Hippocampal formation (tissue), 2 donors: ENCODE data around the gene ACSF3.
"Not testable (repeated sequence)": the region's sequence is repeated elsewhere in the genome, so short reads cannot be mapped to it uniquely, and the experiment has no call there.

Experiments
- DNase-seq, 2 donors: peaks; one replicate each; lab custom pipeline; 2025; lab: John Stamatoyannopoulos, UW

Gene ACSF3

DNA sequence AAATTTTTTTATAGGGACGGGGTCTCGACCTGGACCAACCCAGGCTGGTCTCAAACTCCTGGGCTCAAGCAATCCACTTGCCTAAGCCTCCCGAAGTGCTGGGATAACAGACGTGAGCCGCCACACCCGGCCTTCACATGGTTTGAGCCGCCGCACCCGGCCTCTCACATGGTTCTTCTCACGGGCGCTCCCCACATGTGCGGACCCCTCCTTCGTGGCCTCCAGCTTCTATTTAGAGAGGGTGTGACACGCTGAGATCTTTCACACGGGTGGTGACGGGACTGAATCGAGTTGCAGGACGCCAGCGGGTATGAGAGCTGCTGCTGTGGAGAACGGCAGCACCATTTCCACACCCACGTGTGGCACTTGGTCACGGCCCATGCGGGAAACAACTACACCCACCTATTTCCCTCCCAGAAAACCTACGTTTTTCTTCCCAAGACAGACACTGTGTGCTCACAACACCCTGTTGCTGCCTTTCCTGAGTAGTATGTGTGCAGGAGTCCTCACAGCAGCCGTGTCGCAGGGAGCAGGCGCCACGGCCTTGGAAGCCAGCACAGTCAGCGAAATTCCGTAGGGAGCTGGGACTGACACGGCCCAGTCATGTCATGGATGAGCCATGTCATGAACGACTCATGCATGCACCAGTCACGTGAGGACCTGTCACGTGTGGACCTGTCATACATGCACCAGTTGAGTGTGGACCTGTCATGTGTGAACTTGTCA, 20.1 kb upstream of the ACSF3 start:
- no peak for DNase-seq

DNA sequence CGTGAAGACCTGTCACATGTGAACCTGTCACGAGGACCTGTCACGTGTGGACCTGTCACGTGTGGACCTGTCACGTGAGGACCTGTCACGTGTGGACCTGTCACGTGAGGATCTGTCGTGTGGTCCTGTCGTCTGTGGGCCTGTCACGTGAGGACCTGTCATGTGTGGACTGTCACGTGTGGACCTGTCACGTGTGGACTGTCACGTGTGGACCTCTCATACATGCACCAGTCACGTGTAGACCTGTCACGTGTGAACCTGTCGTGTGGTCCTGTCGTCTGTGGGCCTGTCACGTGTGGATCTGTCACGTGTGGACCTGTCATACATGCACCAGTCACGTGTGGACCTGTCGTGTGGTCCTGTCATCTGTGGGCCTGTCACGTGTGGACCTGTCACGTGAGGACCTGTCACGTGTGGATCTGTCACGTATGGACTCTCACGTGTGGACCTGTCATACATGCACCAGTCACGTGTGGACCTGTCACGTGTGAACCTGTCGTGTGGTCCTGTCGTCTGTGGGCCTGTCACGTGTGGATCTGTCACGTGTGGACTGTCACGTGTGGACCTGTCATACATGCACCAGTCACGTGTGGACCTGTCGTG, 19.5 kb upstream of the ACSF3 start:
- DNase-seq: not testable (repeated sequence)

DNA sequence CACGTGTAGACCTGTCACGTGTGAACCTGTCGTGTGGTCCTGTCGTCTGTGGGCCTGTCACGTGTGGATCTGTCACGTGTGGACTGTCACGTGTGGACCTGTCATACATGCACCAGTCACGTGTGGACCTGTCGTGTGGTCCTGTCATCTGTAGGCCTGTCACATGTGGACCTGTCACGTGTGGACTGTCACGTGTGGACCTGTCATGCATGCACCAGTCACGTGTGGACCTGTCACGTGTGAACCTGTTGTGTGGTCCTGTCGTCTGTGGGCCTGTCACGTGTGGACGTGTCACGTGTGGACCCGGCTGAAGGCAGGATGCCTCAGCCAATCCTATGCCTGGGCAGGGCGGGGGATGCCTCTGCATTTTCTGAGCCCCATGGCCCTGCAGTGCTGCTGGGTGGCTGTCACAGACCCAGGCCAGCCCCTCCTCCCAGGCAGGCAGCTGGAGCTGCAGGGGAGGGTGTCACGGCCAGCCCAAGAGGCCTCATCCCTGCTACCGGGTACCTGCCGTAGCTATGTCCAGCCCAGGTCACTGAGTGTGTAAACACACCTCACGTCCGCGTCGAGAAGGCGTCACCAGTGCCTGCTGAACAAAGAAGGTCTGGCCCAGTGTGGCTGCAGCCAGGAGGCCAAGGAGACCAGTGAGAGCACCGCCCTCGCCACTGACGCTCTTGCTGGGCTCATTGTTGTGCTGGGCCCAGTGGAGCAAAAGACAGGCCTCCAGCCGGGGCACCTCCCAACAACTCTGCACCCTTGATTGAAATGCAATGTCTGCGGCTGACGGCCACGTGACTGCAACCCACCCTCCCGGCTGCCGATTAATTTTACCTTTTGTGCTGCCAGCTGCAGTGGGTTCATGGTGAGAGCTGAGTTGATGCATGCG, 18.6 kb upstream of the ACSF3 start:
- no peak for DNase-seq

DNA sequence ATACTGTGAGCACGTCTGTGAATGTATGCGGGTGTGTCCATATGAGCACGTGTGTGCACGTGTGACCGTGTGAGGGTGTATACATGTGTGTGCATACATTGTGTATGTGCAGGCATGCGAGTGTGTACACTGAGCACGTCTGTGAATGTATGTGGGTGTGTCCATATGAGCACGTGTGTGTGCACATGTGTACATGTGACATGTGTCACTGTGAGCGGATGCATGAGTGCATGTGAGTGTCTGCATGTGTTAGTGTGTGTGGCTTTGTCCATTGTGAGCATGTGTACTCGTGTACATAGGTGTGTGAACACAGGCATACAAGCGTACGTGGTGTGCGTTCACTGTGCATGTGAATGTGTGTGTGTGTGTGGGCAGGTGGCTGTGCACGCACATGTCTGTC, 17.5 kb upstream of the ACSF3 start:
- DNase-seq: no peak

DNA sequence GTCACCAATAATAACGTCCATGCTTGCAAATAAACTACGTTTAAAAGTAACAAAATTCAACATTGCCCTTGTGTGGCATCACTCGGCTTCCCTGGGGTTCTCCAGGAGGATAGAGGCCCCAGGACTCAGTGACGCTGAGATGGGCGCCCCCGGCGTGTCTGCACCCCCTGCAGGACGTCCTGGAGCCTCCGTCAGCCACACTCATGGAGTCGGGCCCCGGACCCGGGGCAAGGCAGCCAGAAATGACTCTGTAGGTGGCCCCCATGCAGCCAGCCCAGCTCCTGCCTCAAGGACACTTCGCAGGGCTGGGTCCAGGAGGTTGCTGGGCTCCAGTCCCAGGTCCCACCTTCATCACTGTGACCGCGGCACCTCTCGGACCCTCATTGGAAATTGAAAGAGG, 16.6 kb upstream of the ACSF3 start:
- DNase-seq: no peak

DNA sequence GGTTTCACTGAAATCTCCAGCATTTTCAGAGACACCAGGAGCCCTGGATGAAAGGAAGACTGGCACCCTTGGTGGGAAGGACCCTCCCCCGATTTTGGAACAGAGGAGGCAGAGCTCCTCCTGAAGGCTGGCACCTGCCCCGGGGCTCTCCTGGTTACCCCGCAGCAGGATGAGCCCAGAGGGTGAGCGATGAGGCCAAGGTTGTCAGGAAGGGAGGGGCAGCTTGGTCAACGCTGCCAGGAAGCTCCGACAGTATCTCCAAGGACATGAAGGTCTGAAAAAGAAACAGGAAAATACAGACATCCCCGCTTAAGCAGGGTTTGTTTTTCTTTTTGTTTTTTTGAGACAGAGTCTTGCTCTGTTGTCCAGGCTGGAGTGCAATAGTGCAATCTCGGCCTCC, 15.5 kb upstream of the ACSF3 start:
- DNase-seq: no peak

DNA sequence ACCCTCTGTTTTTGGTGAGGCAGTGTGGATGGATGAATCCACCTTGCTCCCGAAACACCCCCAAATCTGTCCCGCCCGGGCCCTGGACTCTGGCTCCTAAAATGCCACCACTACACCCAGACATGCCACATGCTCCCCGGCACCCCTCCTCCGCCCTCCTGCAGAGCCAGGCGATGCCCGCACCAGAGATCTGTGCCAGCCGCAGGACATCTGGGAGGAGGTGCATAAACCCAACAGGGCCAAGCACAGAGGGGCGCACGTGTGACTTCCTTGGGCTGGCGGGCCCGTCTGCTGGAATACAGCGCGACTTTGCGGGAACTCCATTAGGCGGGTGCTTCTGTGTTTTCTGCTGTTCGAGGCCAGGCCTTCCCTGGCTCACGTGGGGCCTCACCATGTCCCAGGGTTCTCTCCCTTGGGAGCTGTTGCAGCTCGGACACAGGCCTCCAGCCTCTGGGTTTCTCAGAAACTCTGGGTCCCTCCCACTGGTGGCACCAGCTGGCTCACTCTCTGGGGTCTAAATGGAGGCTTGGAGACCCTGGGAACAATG, 14.1 kb upstream of the ACSF3 start:
- DNase-seq: no peak

DNA sequence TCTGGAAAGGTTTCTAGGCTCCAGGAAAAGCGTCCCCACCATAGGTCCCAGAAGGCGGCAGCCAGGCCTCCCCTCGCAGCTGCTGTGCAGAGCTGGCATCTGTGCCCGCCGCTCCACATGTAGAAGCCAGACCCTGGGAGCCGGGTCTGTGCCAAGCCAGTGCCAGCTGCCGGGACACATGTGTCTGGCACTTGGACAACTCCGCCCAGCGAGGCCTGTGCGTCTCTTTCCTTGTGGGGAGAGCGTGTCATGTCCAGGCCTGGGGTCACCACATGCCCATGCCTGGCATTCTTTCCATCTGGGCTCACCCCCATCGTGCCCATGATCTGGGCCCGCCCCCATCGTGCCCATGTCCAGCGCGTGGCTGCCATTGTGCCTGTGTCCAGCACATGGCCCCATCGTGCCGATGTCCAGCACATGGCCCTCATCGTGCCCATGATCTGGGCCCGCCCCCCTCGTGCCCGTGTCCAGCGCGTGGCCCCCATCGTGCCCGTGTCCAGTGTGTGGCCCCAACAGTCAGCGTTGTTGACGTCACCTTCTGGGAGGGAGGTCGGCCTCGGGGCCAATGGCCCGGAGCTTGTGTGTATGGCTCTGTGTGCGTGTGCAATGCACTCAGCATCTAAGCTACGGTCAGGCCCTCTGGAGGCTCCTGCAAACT, 13.3 kb upstream of the ACSF3 start:
- DNase-seq: no peak

DNA sequence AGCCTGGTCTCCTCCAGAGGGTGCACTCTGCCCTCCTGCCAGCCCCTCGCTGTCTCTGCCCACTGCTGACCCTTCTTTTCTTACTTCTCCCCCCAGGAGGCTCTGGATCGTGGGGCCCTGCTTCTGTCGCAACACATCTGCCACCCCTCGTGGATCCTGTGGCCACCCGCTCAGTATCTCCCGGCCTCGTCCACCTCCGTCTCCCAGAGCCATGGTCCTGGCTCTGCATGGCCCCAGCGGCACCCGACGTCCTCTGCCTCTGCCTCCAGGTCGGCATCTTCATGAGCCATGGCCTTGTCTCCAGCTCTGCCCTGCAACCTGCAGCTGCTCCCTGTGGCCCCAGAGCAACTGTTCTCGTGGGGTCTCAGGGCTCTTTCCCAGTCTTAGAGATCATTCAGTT, 12.1 kb upstream of the ACSF3 start:
- no peak for DNase-seq

DNA sequence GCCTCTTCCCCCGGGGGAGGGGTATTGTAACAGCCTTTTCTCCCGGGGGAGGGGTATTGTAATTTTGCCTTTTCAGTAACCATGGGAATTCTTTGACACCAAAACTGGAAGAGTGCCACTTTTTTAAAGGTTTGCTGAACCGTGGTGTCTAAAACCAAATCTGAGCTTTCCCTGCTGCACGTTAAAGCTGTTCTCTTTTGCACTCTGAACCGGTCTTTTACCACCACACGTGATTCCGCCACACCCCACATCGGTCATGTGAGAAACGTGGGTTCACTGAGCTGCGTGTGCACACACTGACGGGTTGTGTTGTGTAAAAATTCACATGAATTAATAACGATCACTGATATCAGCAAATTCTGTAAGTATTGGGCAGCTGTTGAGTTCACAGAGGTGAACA, 9.2 kb upstream of the ACSF3 start:
- no peak for DNase-seq

DNA sequence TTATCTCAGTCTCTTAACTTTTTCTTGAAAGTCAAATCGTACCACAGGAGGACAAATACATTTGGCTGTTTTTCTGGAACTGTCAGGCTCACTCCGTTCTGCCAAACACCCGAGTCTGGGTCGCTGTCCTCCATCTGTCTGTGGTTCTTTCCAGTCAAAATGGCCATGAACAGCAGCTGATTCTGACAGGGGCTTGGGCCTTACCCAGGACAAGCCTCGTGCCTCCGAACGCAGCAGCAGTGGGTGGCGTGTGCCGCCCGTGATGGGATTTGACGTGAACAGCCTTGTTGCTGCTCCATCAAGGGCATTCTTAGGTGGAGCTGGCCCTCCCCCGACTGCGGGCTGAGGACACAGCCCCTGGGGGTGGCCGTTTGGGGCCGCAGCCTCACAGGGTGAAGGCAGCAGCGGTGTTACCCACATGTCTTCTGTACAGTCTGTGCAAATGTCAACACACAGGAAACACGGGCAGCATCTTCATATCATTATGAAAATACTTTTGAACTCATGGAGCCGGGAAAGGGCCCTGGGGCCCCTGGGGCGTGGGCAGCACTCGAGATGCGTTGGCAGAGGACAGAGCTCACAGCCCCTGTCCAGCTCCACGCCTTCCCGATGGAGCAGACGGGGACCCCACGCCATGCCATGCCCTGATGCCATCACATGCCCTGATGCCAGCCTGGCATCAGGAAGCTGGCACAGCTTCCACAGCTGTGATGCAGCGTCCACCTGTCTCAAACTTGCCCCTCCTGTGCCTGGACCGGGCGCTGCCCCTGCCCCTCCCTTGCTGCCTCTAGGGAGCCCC, 8.6 kb upstream of the ACSF3 start:
- no peak for DNase-seq

DNA sequence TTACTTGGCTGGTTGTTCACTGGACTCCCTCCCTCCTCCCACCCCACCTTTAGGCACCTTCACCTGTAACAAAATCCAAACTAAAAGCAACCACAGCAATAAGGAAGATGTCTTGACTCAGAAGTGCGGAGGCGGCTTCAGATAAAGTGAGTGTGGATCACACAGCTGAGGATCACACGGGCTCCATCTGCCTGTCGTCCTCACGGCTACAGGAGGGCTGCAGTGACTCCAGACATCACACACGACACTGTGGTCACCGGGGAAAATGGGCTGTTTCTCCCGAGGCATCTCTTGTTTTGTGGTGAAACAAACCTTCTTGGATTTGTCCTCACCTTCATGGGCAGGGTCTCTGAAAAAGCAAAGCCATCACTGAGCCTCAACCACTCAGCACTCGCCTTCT, 7.9 kb upstream of the ACSF3 start:
- no peak for DNase-seq

DNA sequence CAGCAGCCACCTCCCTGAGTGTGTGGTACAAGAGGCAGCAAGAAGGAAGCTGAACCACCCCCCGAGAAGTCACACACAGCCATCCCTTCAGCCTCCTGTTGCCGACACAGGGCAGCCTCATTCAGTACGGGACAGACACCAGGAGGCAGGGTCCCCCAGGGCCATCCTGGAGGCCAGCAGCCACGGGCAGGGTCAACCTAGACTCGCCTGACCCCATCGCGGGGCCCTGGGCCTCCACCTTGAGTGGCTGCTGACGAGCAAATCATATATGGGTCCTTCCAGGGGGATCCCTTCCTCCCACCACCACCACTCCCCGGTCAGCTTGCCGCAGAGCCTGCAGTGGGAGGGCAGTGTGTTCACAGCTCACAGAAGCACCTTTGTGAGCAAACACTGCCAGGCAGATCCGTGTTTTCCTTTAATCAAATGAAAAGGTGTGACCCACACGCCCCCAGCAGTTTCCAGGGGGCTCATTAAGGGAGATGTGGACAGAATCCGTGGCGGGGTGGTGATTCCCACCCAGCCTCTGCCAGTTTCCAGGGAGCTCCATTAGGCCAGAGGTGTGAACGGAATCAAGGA, 5.6 kb upstream of the ACSF3 start:
- DNase-seq: no peak

DNA sequence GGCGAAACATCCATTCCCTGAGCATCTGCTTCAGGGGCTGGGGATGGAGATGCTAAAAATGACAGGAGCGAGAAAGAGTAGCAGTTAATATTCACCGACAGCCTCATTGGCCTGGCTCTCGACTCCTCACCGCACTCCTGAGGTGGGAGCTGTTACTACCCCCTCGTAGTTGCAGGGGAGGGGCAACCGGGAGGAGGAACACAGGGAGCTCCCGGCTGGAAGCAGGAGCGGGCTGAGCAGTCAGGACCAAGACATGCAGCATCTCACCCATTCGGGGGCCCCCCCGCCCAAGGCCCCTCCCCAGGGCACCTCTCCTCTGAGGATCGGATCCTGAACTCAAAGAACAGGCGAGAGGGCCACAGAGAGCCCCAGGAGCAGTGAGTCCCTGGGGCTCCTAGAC, 4.5 kb upstream of the ACSF3 start:
- DNase-seq: no peak

DNA sequence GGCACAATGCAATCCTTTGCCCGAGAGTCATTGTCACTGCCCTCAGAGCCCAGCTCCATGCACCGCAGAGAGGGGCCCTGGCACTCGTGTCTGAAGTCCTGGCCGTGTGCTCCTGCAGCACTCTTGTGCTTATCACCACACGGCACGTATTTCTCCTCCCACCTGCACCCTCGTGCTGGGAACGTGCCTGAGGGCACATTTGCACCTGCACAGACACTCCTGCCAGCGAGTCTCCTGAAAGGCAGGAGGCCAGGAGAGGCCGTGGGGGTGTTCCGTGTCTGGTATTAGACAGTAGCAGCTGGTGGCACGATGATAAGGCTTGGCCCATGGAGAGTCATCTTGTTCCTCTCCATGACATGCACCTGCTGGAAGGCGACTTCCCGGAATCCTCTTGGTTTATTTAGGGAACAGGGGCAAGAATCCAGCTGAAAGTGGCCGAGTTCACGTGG, 3.4 kb upstream of the ACSF3 start:
- DNase-seq: no peak

DNA sequence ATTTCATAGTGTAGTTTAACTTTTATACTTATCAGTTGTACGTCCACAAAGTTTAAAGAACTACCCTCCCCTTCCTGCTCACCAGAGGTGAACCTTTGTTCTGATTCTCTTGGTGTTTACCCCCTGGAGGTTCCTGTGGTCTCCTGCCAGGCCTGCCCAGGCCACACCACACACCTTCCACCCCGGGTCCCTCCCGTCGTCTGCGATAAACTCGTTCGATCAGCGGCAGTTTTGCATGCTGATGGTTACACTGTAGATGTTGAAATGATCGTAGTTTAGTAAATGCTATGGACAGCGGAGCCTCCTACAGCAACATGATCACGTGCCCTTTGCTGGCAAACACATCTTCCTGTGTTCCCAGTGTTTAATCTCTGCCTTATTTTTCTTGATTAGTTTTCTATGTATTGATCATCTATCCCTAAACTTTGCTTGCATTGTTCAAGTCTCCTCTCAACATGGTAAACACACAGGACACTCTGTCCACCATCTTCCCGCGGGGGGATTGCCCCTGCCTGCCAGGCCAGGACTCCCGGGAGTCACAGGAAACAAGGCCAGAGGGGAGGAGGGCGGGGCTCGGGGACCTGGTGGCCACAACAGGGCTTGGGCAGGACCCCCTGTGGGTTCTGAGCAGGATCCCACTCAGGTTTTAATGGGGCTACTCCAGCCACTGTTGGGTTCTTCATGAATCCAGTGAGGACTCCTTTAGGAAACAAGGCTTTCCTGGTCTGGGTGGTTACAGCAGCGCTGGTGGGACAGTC, 2.8 kb upstream of the ACSF3 start:
- DNase-seq: no peak

DNA sequence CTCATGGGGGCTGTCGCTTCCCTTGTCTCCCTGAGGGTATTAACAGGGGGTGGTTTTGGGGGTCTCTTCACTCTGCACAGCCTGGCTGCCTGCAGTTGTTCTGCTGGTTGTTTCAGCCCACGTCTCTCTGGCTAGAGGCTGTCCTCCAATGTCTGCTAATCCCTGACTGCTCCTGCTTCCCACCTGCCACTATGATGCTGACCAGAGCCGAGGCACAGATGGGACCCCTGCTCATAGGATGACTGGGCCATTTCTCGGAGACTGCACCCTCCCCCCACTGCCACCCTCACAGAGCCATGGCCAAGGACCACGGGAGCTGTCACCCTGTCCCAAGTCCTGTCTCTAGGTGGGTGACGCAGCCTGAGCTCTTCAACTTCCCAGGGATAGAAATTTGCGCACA, 1.6 kb upstream of the ACSF3 start:
- no peak for DNase-seq

DNA sequence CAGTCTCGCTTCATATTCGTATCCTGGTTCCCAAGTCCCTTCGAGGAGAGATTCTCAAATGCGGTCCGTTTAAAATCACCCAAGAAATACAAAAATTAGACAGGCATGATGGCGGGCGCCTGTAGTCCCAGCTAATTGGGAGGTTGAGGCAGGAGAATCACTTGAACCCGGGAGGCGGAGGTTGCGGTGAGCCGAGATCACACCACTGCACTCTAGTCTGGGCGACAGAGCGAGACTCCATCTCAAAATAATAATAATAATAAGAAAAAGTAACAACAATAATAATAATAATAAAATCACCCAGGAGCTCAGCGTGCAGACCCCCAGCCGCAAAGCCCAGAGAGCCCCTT, 425 bp upstream of the ACSF3 start:
- DNase-seq: not testable (repeated sequence)

DNA sequence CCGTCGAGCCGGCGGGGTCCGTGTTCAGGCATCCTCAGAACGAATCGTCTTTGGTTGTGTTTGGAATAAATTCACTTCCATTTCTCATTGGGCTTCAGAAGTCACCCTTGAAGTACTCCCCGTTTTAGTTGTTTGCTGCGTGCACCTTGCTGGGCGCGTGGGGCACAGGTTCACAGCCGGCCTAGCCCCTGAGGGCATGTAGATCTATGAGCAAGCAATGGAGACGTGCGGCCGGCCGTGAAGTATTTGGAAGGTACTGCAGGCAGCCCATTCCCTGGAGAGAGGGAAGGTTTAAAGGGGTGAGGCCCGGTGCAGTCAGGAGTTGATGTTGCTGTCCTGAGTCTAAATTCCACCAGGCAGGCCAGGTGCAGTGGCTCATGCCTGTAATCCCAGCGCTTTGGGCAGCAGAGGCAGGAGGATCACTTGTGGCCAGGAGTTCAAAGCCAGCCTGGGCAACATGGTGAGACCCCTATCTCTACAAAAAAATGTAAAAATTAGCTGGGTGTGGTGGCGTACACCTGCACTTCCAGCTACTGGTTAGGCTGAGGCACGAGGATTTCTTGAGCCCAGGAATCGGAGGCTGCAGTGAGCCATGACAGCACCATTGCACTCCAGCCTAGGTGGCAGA, 714 bp downstream of the ACSF3 start:
- DNase-seq: no peak

DNA sequence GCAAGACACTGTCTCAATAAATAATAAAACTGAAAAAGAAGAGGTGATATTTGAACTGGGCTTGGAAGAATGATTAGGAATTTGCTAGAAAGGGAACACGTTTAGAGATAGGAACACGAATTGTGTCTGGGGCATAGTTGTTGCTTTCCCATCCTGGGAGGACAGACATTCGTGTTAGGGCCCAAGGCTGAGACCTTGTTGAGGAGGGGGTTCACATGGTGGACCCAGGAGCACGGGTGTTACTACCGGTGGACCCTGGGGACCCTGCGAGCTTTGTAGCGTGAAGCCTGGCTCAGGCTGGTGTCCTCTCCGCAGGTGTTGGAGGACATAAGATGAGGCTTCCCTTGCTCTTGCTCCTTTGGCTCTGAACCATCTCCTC, 1.2 kb downstream of the ACSF3 start:
- DNase-seq: no peak
